ENCODE results near the gene NARF.
"Not testable (repeated sequence)": the region's sequence is repeated elsewhere in the genome, so short reads cannot be mapped to it uniquely, and the experiment has no call there.

Gene NARF

DNA sequence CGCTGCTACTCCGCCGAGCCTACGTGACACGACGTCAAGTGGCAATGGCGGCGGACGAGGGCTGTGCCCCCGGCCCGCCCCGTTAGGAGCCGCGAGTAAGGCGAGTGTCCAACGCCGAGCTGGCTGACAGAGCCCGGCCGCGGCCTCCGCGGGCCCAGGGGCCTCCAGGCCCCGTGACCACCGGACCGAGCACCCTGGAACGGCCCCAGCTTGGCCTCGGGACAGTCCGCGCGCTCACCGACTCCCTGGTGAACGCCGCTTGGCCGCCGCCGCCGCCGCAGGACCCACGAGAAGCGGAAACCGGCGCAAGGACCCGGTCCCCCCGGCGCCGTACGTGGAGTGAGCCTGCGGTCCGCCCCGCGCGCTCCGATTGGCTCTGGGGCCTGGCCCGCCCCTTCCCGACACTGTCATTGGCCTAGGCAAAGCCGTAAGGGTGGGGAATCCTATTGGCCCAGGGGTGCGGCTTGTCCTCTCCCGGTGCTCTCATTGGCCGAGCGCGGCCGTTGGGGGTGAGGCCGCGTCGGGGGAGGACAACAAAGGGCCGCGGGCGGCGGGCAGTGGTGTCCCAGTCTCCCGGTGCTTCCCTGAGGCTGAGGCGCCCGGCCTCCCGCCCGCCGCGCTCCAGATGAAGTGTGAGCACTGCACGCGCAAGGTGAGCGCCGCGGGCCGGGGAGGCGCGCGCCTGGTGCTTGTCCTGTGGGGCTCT, at the start of gene NARF:
TSS of gene NARF (plus strand) at position 563 of the 706 bp plus-strand sequence. CDS start at position 626, 63 bp downstream.
- peak; percentile 98 to 99 for DNase-seq

DNA sequence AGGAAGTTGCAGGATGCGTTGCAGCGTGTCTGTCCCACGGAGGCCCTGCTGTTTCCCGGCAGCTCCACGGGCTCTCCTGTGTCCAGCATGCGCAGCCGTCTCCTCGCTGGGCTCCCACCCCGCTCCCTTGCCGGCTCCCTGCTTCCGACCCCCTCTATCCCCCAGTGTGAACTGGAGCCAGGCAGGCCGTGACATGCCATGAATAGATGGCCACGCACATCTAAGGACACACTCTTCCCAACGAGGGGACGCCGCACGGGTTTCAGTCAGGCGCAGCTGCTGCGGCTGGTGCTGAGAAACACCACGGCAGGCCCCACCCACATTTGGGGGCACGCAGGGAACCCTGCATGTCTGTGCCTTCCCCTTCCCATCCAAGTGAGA, 49.6 kb upstream of the NARF start:
- no peak for DNase-seq

DNA sequence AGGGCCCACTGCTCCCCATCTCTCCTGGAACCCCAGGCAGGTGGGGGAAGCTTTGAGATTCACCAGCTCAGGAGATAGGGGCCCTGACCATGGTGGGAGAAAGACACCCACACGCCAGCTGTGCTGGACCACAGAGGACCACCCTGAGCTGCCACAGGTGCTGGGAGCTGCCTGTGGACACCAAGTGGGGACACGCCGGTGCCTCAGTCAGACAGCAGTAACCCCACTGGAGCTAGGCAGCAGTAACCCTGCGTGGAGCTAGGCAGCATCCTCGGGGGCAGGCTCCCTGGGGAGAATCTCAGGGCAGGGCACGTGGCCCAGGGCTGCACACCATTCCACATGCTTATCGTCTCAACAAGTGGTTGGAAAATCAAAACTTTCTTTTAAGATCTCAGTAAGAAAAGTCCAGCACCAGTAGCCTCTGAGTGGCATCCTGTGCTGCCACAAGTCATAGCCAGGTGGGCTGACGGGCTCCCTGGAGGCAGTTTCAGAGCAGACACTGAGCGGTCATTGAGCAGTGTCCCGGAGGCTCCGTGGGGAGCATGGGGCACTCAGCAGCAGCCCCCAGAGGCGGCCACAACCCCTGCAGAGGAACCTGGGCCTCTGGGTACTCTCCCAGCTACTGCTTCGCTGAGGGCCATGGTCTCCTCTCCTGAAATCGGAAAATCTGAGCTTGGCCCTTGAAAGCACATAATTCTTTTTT, 48.4 kb upstream of the NARF start:
- no peak for DNase-seq

DNA sequence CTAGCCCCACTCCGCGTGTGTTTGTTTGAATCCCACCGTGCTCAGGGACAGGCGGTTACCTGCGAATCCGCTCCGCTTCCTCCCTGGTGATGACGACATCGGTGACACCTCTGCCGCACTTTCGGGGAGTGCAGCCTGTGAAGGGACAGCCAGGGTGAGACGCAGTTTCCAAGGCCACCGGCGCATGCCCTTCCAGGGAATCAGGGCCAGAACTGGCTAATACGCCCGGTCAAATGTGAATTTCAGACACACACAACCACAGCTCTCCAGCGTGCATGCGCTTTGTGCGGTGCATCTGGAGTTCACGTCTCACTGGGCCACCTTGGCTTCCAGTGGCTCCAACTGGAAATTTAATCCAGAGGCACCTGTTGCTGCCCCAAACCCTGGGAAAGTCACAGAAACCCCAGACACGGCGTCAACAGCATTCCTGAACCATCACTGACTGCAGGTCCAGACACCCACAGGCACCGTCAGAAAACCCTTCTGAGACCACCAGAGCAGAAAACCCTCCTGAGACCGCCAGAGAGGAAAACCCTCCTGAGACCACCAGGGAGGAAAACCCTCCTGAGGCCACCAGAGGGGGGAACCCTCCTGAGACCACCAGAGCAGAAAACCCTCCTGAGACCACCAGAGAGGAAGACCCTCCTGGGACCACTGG, 47.0 kb upstream of the NARF start:
- no peak for DNase-seq

DNA sequence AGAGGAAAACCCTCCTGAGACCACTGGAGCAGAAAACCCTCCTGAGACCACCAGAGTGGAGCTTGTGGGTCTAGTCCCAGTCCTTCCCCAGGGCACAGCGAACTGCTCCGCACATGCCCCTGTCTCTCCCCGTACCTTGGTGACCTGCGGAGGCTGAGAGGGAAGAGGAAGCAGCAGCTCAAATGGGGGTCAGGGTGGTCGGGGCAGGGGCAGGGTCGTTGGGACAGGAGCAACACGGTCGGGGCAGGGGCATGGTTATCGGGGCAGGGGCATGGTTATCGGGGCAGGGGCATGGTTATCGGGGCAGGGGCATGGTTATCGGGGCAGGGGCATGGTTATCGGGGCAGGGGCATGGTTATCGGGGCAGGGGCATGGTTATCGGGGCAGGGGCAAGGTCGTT, 46.5 kb upstream of the NARF start:
- DNase-seq, result not testable (repeated sequence)

DNA sequence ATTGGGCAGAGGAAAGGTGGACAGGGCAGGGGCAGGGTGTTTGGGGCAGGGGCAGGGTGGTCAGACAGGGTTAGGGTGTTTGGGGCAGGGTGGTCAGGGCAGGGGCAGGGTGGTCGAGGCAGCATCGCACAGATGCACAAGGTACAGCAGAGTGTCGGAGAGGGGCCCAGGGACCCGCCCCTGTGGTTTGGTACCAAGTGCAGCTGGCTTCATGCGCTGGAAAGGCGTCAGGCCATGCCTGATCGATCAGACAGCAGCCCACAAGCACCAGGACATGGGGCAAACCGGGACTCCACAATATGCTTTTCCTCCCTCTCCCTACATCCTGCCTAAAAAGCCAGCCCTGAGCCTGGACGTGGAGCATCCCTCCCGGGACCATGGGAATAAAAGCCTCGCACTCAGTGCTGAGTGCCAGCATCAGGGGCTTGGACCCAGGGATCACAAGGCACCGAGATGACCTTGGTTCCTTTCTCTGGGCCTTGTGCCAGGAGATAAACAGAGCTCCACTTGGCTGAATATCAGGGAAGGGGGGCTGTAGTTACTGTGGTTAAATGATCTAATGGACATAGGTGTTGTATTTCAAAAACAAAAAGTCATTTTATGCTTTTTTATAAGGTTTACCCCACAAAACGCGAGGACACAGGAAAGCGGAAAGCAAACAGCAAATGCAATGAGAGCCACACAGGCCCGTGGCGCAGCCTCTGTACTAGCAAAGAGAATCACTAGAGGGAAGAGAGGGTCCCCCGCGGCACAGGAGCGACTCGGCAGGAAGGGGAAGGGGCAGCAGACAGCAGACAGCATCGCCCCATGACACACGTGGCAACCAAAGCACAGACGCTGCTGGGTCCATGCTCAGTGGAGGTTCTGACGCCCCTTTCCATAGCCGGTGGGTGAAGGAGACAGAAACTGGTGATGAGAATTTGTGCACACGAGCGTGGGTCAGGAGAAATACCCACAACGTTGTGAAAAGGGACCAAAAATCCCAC, 45.7 kb upstream of the NARF start:
- DNase-seq, result no peak

DNA sequence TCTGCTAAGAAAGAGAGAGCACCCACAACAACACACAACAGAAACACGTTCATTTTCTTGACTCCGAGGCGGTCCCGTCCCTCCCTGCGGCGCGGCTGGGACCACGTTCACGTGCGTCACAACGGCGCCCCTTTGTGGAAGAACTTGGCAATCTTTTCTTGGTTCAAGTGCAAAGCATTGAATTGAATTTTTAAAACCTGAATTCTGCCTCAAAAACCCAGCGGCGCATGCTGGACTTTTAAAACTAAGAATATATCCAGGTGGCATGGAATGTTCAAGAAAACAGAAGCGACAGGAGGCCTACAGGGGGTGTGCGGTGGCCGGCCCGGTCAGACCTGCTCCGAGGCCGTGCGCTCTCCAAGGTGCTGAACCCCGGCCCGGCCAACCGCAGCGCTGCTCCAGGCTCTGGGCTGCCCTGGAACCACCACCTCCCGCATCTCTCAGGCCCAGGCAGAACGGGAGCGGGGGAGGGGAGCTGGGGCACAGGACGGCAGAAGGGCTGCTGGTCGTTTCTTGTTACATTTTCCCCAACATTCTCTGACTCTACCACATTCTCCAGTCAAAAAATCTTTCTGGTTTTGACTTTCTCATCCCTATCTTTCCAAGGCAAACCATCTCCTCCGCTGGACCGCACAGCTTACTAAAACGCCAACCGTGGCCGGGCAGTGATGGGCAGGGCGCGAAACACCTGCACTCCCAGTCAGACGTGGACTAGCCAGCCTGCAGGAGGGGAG, 43.8 kb upstream of the NARF start:
- peak in 1 of 2 experiments; percentile 43 for DNase-seq

DNA sequence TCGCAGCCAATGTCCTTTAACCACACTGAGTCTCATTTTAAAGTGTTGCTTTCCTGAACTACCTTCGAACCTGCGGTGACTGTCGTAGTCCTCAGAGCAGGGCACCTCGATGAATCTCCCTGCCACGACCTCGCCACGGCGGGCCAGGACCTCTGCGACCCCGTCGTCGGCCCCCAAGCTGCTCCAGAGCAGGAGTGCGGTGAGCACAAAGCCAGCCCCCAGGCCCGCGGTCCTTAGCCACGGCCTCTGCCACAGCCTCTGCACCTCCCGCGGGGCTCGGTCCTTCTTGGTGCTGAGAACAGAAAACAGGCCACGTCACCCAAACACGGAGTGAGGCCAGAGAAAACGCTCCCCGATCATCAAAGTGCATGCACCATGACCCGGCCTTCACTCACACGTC, 43.2 kb upstream of the NARF start:
- no peak for DNase-seq

DNA sequence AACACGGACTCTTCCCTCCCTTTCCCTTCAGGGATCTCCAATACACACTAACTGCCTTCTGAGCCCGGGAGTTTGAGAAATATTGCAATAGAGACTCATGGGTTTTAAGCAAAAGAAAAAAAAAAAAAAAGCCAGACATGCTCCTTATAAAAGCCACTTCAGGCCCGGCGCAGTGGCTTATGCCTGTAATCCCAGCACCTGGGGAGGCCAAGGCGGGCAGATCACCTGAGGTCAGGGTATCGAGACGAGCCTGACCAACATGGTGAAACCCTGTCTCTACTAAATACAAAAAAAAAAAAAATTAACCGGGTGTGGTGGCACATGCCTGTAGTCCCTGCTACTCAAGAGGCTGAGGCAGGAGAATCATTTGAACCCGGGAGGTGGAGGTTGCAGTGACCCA, 42.8 kb upstream of the NARF start:
- DNase-seq, result no peak

DNA sequence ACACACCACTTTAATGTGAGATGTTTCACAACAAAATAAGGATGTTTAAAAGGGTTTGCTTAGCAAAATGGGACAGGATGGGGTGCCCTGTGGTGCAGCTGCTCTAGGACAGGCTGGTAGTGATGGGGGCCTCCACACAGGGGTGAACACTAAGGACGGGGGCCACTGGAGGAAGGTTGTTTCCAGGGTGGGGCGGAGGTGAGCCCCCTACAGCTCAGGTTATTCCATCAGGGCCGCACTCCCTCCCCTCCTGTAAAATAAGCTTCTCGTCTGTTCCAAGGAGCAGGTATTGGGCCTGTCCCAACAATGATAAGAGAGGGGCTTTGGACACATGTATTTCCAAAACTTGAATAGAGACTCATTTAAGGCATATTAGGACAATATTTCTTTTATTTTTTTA, 42.3 kb upstream of the NARF start:
- DNase-seq, result no peak

DNA sequence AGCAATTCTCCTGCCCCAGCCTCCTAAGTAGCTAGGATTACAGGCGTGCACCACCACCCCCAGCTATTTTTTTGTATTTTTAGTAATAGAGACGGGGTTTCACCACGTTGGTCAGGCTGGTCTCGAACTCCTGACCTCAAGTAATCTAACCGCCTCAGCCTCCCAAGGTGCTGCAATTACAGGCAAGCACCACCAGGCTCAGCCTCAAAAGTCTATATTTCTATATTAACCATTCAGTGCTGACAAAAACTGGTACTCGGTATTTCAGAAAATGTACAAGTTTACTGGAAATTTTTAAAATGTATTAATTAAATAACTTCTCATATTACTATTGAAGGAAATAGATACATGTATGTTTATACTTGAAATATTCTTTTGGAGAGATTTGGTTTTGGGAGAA, 41.8 kb upstream of the NARF start:
- DNase-seq, result no peak

DNA sequence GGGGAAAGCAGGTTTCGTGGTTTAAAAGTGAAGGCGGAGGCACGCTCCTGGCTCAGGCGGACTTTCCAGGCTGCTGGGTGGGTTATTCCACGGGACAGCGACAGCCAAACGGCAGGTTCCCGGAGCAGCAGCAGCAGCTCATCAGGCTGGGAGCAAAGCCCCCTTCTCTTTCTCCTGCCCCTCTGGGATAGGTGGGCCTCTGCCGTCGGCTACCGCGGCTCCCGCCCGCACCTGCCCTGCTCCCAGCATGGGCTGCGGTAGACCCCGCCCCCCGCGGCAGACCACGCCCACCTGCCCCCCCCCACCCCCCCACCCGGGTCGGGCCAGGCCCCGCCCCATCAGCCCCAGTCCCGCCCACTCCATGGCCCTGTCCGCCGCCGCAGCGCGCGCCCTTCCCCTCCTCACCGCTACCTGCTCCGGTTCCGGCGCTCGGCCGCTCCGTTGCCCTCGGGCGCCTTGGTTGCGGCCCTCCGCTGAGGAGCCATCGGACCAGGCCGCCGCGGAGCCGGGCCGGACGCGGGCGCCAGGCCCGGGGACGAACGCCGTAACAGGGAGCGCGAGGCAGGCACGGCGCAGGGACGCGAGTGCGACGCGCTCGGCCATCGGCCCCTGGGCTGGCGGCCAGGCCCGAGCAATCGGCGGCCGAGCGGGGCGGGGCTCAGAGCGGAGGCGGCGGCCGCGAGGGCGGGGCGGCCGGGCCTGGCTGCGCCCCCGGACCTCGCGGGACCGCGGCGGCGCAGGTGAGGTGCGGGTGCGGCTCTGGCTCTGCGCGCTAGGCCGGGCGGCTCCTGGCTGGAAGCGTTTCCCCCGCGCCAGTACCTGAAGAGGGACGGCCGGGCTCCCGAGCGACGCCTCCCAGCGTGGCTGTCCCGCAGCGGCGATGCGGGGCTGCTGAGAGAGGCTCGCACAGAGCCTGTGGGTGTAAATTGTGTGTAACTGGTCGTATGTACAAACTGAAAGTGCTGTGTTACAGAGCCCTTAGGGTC, 40.2 kb upstream of the NARF start, which contains the start of the genes HEXD and OGFOD3:
TSS of gene HEXD (plus strand) at position 347 of the 986 bp plus-strand sequence. CDS start 1,453 bp downstream, outside the sequence.
TSS of gene OGFOD3 (minus strand) at position 586 of the 986 bp plus-strand sequence. CDS start at position 485, 101 bp downstream.
- peak; percentile 57 to 90 for DNase-seq

DNA sequence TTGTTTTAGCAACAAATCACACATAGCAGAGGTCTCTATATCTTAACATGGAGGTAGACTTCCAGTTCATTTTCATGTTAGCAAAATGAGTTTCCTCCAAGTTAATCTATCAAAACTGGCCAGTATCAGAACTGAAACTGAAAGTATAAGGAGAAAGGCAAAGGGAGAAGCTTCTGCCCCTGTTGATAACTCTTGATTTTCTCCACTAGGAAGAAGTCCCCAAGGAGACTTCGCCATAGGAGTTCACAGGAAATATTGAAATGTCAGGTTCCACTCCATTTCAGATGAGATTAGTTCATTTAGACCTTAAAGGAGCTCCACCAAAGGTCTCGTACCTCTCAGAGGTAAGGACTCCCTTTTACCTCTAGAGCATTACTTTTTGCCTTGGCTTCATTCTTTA, 39.0 kb upstream of the NARF start:
- no peak for DNase-seq

DNA sequence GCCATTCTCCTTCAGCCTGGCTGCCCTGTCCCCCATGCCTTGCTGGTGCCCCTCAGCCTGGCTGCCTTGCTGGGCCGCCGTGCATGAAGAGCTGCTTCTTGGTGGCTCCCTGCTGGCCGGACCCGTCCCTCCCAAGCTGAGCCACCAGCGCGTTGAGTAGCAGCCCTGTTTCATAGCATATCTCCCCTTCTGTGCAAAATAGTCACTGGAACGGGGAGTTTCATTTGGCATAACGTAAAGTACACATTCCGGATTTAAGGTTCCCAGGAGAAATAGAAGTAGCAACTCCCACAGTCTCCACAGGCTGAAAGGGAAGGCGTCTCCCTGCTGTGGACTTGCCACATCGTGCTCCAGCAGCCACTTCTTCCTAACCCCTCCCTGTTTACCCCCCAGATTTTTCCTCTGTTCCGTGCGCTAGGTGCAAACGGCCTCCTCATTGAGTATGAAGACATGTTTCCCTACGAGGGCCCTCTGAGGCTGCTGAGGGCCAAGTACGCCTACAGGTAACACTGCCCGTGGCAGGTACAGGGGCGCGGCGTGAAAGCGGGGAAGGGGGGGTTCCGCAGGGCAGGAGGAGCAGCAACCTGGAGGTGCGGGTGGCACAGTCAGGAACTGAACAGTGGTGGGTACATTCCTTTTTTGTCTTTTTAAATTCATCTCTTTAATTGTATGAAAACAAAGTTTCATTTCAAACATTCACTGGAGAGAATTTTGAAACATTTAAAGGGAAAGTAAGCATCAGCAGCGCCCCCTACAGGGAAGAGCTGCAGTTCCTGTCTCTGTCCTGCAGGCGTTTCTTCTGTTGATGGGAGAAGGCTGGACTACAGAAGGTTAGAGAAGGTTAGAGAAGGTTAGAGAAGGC, 34.3 kb upstream of the NARF start:
- DNase-seq, result peak in 1 of 2 experiments; percentile 24

DNA sequence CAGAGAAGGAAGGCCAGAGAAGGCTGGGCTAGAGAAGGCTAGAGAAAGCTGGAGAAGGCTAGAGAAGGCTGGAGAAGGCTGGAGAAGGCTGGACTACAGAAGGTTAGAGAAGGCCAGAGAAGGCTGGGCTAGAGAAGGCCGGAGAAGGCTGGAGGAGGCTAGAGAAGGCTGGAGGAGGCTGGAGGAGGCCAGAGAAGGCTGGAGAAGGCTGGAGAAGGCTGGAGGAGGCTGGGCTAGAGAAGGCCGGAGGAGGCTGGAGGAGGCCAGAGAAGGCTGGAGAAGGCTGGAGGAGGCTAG, 33.7 kb upstream of the NARF start:
- DNase-seq, result no peak

DNA sequence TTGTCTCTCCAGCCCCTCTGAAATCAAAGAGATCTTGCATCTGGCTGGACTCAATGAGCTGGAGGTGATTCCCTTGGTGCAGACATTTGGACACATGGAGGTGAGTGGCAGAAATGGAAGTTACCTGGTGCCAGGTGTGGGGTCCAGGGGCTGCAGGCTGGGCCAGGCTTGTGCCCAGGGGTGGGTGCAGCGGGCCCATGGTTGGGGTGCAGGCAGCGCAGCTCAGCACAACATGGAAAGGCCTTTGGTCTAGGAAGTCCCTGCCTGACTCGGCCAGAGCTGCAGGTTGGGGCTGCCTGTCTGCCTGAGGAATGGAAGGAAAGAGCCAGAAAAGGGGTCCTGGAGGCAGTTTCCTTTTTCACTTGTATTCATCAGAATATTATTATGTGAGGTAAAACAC, 30.0 kb upstream of the NARF start:
- no peak for DNase-seq

DNA sequence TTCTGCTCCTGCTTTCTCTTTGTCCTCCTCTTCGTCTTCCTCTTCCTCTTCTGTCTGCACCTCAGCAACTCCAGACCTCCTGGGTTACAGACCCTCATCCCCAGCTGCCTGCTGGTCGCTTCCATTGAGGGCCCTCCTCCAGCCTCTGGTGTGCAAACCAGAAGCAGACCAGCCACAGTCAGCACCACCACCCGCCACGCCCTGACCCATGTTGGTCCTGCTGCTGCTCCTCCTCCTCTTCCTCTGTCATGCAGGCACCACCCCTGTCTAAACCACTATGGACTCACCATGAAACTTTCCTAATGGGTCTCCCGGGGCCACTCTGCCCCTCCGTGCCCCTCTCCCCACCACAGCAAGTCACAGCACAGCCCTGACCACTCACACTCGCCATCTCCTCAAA, 28.7 kb upstream of the NARF start:
- no peak for DNase-seq

DNA sequence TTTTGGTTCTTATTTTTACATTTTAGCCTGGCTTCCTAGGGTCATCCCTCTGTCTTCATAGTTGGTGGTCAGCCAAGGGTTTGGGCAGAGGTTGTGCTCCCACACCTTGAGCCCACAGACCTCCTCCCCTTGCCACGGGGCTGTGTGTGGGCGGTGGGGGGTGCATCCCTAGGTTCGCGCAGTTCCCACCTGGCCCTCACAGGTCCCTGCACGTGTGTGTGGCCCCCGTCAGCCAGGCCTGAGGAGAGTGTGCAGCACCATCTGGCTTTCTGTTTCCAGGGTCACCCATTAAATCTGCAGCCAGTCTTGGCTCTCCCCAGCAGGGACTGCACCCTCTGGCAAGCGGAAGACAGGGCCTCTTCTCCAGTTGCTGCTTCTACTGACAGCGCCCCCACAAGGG, 26.5 kb upstream of the NARF start:
- DNase-seq, result no peak

DNA sequence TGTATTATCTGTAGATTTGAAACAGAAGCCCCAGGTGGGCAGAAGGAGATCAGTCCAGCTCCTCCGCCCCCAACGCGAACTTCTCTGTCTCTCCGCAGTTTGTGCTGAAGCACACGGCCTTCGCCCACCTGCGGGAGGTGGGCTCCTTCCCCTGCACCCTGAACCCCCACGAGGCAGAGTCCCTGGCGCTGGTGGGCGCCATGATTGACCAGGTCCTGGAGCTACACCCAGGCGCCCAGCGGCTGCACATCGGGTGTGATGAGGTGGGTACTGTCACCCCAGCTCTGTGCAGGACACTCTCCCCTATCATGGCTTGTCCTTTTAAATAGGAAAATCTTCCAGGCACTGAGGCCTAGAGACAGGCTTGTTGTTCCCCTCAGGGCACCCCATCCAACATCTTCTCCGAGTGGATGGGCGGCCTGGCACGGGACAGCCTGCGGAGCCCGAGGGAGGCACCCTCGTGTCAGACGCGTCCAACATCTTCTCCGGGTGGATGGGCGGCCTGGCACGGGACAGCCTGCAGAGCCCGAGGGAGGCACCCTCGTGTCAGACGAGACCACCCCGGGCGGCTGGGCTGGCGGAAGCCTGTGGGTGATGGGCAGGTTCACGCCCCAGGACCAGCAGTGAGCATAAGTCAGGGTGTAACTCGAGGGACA, 24.9 kb upstream of the NARF start:
- DNase-seq, result no peak

Data from NCI-H446 (cell line).